GM23338 (cell line): ENCODE data around the gene IL4I1. TPM values are rescaled to one million over a fixed set of nuclear protein-coding genes. Genes with fewer than 3 reads are reported as not detected.

Experiments
- ATAC-seq: fragments of 200-7000 bp; cut with Tn5 transposase; 3 replicates; pipeline ENCODE4 v1.9.1; 2020
- DNase-seq: peaks from one replicate; pipeline ENCODE4 v3.0.0-alpha.2; 2015; ENCODE audit warnings: low spot score
- H2AFZ ChIP-seq: fragments of 200-600 bp; sonication (generic); 2 replicates; pipeline ENCODE4 v1.8.0; 2016; ENCODE audit warnings: antibody characterized with exemption, mild to moderate bottlenecking, moderate library complexity
- H3F3A ChIP-seq: fragments of 200-600 bp; sonication (generic); replicated peaks from 2 replicates; pipeline ENCODE4 v1.8.0; 2017; ENCODE audit warnings: antibody characterized with exemption, mixed run types, low read depth
- H3K27ac ChIP-seq: fragments of 200-600 bp; sonication (generic); 2 replicates; pipeline ENCODE4 v1.6.1; 2016; ENCODE audit warnings: low read depth
- H3K27me3 ChIP-seq: fragments of 200-600 bp; sonication (generic); 2 replicates; pipeline ENCODE4 v1.8.0; 2016; ENCODE audit warnings: mild to moderate bottlenecking, mixed run types, moderate library complexity; ENCODE audit not compliant: insufficient read depth
- H3K36me3 ChIP-seq: fragments of 200-600 bp; sonication (generic); 2 replicates; pipeline ENCODE4 v1.8.0; 2016; ENCODE audit warnings: mild to moderate bottlenecking; ENCODE audit not compliant: insufficient read depth
- H3K4me1 ChIP-seq: fragments of 200-600 bp; sonication (generic); 2 replicates; pipeline ENCODE4 v1.8.0; 2016; ENCODE audit warnings: mild to moderate bottlenecking, moderate library complexity; ENCODE audit not compliant: insufficient read depth
- H3K4me2 ChIP-seq: fragments of 200-600 bp; sonication (generic); 2 replicates; pipeline ENCODE4 v1.7.1; 2017; ENCODE audit warnings: mixed run types
- H3K4me3 ChIP-seq: fragments of 200-600 bp; sonication (generic); 2 replicates; pipeline ENCODE4 v1.6.1; 2016; ENCODE audit warnings: mixed run types
- H3K79me2 ChIP-seq: fragments of 200-600 bp; sonication (generic); replicated peaks from 2 replicates; pipeline ENCODE4 v1.8.0; 2017; ENCODE audit warnings: mild to moderate bottlenecking; ENCODE audit not compliant: insufficient read depth
- H3K9me2 ChIP-seq: fragments of 200-600 bp; sonication (generic); 2 replicates; pipeline ENCODE4 v1.8.0; 2017; ENCODE audit not compliant: insufficient read depth
- H4K20me1 ChIP-seq: fragments of 200-600 bp; sonication (generic); replicated peaks from 2 replicates; pipeline ENCODE4 v1.8.0; 2017; ENCODE audit warnings: mild to moderate bottlenecking; ENCODE audit not compliant: insufficient read depth
- H3K27ac Mint-ChIP-seq: 2 replicates; pipeline ENCODE4 v1.8.0; 2020; ENCODE audit warnings: inconsistent platforms, mild to moderate bottlenecking, moderate library complexity, mixed read lengths
- H3K27me3 Mint-ChIP-seq: 3 replicates; pipeline ENCODE4 v1.8.0; 2022; ENCODE audit warnings: low read depth, mild to moderate bottlenecking, moderate library complexity, mixed read lengths, inconsistent platforms; ENCODE audit not compliant: insufficient read depth, poor library complexity
- H3K36me3 Mint-ChIP-seq: 3 replicates; pipeline ENCODE4 v1.8.0; 2021; ENCODE audit warnings: low read depth, mild to moderate bottlenecking, inconsistent platforms, moderate library complexity, mixed read lengths
- H3K4me1 Mint-ChIP-seq: 3 replicates; pipeline ENCODE4 v1.8.0; 2020; ENCODE audit warnings: mild to moderate bottlenecking, inconsistent platforms, mixed read lengths
- H3K4me3 Mint-ChIP-seq: 3 replicates; pipeline ENCODE4 v1.8.0; 2021; ENCODE audit warnings: moderate library complexity, mild to moderate bottlenecking, inconsistent platforms, mixed read lengths
- H3K9me3 Mint-ChIP-seq: 3 replicates; pipeline ENCODE4 v1.8.0; 2020; ENCODE audit warnings: moderate library complexity, mild to moderate bottlenecking, inconsistent platforms, mixed read lengths
- CREB1 ChIP-seq: fragments of 250-450 bp; sonication (Bioruptor Pico); IDR thresholded peaks from 2 replicates; pipeline ENCODE4 v1.5.0; 2020; ENCODE audit warnings: low read depth, mild to moderate bottlenecking, moderate library complexity
- POLR2AphosphoS5 ChIP-seq: IDR thresholded peaks from 2 replicates; pipeline ENCODE4 v1.6.1; 2016; ENCODE audit warnings: antibody characterized with exemption, low read depth
- ZNF331 ChIP-seq: fragments of 250-450 bp; sonication (Bioruptor Pico); IDR thresholded peaks from 2 replicates; pipeline ENCODE4 v1.5.0; 2020; ENCODE audit warnings: low read depth, mild to moderate bottlenecking, moderate library complexity
- polyA plus RNA-seq: library from polyadenylated mRNA; unstranded; fragments of >200 nt; fragmentation: Nextera tagmentation; extraction: Ambion mirVana; gene quantifications from 2 replicates; pipeline ENCODE4 v1.2.1, GENCODE V29; 2016
- total RNA-seq: library from RNA; depleted of rRNA; stranded (reverse); fragments of >200 nt; shearing (Covaris generic); gene quantifications from 2 replicates; pipeline ENCODE4 v1.2.3, GENCODE V29; 2014
- TF ChIP-seq, protein P1 (sequence below), 2 experiments: fragments of 200-600 bp in 1 of 2; sonication (generic) in 1 of 2; conservative IDR thresholded peaks; 2 replicates each; pipeline versions ENCODE4 v1.5.1 to v1.6.1; 2016 to 2017; ENCODE audit warnings: antibody characterized with exemption in 2 of 2, low read depth in 2 of 2, mild to moderate bottlenecking in 2 of 2, moderate library complexity in 1 of 2

The IL4I1 gene
- total and polyA plus RNA-seq, 2 experiments from 2014 or later: 0.60 to 0.69 TPM

DNA sequence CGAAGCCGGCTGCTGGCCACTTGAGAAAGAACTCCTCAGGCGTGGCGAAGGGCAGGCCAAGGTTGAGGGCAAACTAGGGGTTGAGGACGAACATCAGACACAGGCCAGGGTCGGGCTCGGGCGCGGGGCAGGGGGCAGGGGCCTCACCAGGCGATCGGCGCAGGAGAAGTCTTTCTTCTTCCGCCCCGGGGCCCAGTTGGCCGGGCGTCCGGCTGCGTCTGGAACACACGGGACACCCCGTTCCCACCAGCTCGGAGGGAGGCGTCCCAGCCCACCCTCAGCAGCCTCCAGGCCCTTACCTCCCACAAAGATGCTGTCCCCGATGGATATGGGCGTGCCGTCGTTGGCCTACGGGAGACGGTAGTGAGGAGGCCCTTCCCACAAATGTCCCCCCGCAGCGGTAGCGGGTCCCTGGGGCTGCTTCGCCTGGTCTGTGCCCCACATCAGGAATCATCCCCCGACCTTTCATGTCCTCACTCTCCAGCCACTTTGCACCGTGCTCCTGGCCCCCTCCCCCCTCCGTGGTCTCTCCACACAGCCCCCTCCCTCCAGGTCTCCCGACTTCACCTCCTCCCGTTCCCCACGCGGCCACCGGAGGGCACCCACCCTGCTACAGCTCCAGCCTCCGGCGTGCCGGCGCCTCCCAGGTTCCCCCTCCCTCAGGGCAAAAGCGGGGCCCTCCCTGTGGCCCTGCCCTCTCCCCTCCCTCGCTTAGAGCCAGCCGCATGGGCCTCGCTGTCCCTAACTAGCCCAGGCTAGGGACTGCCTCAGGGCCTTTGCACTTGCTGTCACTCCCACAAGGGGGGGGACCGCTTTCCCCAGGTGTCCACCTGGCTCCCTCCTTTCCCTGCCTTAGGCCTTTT lies 34.1 kb downstream of the IL4I1 start:
- H3F3A ChIP-seq: peaks cover 62% of the 10 kb centered on the region
- no peaks in the 10 kb centered on the region for H3K9me2 ChIP-seq
- H2AFZ ChIP-seq: no peak overlapping the region
- H3K79me2 ChIP-seq: peaks cover 23% of the 10 kb centered on the region
- DNase-seq: peak; percentile 87
- peak; percentile 15 for ATAC-seq
- peak overlapping the region; percentile 74; the same call in 1 of the 2 replicates for H3K27ac ChIP-seq
- Mint-ChIP-seq H3K27me3 (peaks cover 39% of the 10 kb centered on the region), H3K27ac (peak overlapping the region; percentile 34; the same call in 1 of the 2 replicates), H3K4me1 (peaks cover 36% of the 10 kb centered on the region), H3K4me3 (no peak overlapping the region), H3K36me3 (peaks cover 72% of the 10 kb centered on the region), H3K9me3 (peaks cover 6% of the 10 kb centered on the region; the same call in 2 of the 3 replicates)
- TF ChIP-seq, protein P1, sequence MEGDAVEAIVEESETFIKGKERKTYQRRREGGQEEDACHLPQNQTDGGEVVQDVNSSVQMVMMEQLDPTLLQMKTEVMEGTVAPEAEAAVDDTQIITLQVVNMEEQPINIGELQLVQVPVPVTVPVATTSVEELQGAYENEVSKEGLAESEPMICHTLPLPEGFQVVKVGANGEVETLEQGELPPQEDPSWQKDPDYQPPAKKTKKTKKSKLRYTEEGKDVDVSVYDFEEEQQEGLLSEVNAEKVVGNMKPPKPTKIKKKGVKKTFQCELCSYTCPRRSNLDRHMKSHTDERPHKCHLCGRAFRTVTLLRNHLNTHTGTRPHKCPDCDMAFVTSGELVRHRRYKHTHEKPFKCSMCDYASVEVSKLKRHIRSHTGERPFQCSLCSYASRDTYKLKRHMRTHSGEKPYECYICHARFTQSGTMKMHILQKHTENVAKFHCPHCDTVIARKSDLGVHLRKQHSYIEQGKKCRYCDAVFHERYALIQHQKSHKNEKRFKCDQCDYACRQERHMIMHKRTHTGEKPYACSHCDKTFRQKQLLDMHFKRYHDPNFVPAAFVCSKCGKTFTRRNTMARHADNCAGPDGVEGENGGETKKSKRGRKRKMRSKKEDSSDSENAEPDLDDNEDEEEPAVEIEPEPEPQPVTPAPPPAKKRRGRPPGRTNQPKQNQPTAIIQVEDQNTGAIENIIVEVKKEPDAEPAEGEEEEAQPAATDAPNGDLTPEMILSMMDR (conservative IDR thresholded peaks at IDR 0.05; ENCODE audit: low read depth in 2 of 2): peak; percentile 54 to 68
- TF ChIP-seq CREB1 (CRISPR knock-in tag): no peak
- H3K27me3 ChIP-seq: no peaks in the 10 kb centered on the region
- peaks cover 21% of the 10 kb centered on the region for H4K20me1 ChIP-seq
- H3K4me2 ChIP-seq: no peak overlapping the region
- H3K4me3 ChIP-seq: no peak overlapping the region
- H3K4me1 ChIP-seq: peaks cover 13% of the 10 kb centered on the region
- H3K36me3 ChIP-seq: peaks cover 15% of the 10 kb centered on the region

DNA sequence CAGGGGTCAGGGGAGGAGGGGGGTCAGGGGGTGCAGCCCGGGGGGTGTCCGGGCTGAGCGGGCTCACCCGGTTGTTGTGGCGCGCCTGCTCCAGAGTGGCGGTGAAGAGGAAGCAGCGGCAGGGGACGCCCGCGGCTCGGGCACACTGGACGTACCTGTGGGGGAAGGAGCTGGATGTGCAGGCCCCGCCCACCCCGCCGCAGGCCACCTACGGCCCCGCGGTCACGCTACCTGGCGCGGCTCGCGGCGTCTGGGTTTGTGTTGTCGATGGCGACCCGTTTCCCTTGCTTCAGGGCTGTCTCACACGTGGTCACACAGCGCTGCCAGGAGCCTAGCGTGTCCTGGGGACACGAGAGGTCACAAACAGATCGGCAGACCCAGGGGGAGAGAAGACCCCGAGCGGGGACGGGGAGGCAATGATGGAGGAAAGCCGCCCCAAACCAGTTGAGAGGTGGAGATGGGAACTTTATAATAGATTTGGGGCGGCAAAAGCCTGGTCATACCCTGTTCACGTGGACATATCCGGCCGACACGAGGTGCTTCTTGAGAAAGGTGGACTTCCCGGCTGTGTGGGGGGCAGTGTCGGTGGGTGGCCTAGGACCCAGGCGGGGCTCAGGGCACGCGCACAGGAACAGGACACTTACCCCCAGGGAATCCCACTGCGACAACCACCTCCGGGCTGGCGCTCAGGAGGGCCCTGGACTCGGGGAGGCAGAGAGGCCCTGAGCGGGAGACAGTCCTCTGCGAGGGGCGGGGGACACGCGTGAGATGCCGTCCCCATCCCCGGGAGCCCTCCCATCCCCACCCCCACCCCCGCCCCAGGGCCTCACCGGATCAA lies 34.9 kb downstream of the IL4I1 start:
- Mint-ChIP-seq H3K4me3 (no peak overlapping the region), H3K36me3 (peaks cover 78% of the 10 kb centered on the region), H3K27ac (no peak overlapping the region), H3K9me3 (peaks cover 6% of the 10 kb centered on the region; the same call in 2 of the 3 replicates), H3K4me1 (peaks cover 35% of the 10 kb centered on the region), H3K27me3 (peaks cover 42% of the 10 kb centered on the region)
- Histone ChIP-seq H3K79me2 (peaks cover 23% of the 10 kb centered on the region), H3K4me2 (no peak overlapping the region), H2AFZ (no peak overlapping the region), H3K36me3 (peaks cover 15% of the 10 kb centered on the region), H3K27me3 (no peaks in the 10 kb centered on the region), H3K4me3 (no peak overlapping the region), H3K9me2 (no peaks in the 10 kb centered on the region), H3F3A (peaks cover 69% of the 10 kb centered on the region), H3K27ac (peak overlapping the region; percentile 83), H4K20me1 (peaks cover 21% of the 10 kb centered on the region), H3K4me1 (peaks cover 13% of the 10 kb centered on the region)
- ATAC-seq: peak; percentile 1; the same call in 2 of the 3 replicates
- TF ChIP-seq ZNF331 (CRISPR knock-in tag): no peak
- no peak for DNase-seq

DNA sequence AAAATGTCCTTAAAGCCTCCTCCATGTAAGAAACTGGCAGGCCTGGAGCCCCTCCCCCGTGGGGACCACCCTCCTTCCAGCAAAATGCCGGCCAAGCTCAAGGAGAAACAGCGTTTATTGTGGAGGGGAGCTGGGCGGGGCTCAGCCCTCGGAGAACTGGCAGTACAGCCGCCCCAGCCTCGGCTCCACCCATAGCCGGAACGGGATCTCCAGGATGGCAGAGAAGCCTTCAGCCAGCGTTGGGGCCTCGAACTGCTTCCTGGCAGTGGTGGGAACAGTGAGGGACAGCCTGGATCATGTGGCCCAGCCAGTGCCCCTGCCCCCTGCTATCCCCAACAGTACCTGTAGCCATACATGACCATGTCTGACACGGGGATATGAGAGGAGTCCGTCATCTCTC lies 35.6 kb downstream of the IL4I1 start:
- TF ChIP-seq POLR2AphosphoS5 (peak; percentile 37), ZNF331 (CRISPR knock-in tag) (no peak)
- peak overlapping the region; percentile 83 for H3K27ac ChIP-seq
- peak; percentile 64 for DNase-seq
- peaks cover 6% of the 10 kb centered on the region; the same call in 2 of the 3 replicates for H3K9me3 Mint-ChIP-seq
- no peaks in the 10 kb centered on the region for H3K9me2 ChIP-seq
- H3K4me1 ChIP-seq: peaks cover 9% of the 10 kb centered on the region
- peaks cover 18% of the 10 kb centered on the region for H3K79me2 ChIP-seq
- H3F3A ChIP-seq: peaks cover 69% of the 10 kb centered on the region
- peak; percentile 8 for ATAC-seq
- H3K27me3 Mint-ChIP-seq: peaks cover 44% of the 10 kb centered on the region
- peaks cover 78% of the 10 kb centered on the region for H3K36me3 Mint-ChIP-seq
- no peaks in the 10 kb centered on the region for H3K27me3 ChIP-seq
- peaks cover 29% of the 10 kb centered on the region for H3K4me1 Mint-ChIP-seq
- H3K4me3 Mint-ChIP-seq: no peak overlapping the region
- no peak overlapping the region for H3K4me3 ChIP-seq
- no peak overlapping the region for H3K4me2 ChIP-seq
- no peak overlapping the region for H2AFZ ChIP-seq
- no peak overlapping the region; the same call in 1 of the 2 replicates for H3K27ac Mint-ChIP-seq
- peaks cover 15% of the 10 kb centered on the region for H3K36me3 ChIP-seq
- peaks cover 22% of the 10 kb centered on the region for H4K20me1 ChIP-seq
